ENCODE results near the gene NT5DC4. TPM values are rescaled to one million over a fixed set of nuclear protein-coding genes. Genes with fewer than 3 reads are reported as not detected.

The NT5DC4 gene
- total RNA-seq, 1 experiment from 2014 or later: 0.22 TPM

GRCh38 chr2:112787294-112787693, 66.5 kb downstream of the NT5DC4 start:
- ATAC-seq (no peak), DNase-seq (ENCODE audit: low read depth, low spot score) (no peak)
- POLR2A ChIA-PET: no interaction called here
- Histone ChIP-seq H3K4me1 (ENCODE audit: control insufficient read depth in 1 of 2, insufficient read depth in 2 of 2, low read length in 2 of 2) (peaks cover 0 to 10% of the 10 kb centered on the region in 2 experiments; a peak in 2 of 4 replicates), H2AFZ (ENCODE audit: low read depth, low read length, poor library complexity, severe bottlenecking) (no peak overlapping the region), H3K4me3 (replicated peaks in 1 of 2; ENCODE audit: low read depth in 1 of 2, low read length in 2 of 2) (no peak overlapping the region), H3K27me3 (ENCODE audit: insufficient read depth, low read length) (no peaks in the 10 kb centered on the region), H3K9ac (ENCODE audit: low read length) (no peak overlapping the region), H3K9me3 (ENCODE audit: control insufficient read depth in 1 of 2, insufficient read depth in 1 of 2, low read depth in 1 of 2, low read length in 2 of 2) (no peaks in the 10 kb centered on the region), H4K20me1 (ENCODE audit: insufficient read depth) (no peaks in the 10 kb centered on the region), H3K79me2 (ENCODE audit: insufficient read depth, low read length) (no peaks in the 10 kb centered on the region), H3K36me3 (ENCODE audit: control insufficient read depth in 1 of 2, insufficient read depth in 2 of 2, low read length in 2 of 2) (no peaks in the 10 kb centered on the region), H3K9me2 (ENCODE audit: insufficient read depth) (no peaks in the 10 kb centered on the region), H3K27ac (ENCODE audit: low read depth, low read length) (no peak overlapping the region), H3K4me2 (ENCODE audit: low read length) (no peak overlapping the region)
- CTCF ChIA-PET: interaction anchor here (1.3 kb wide), 1 partner anchor 154 kb away, joined by 3 read pairs; no protein-coding TSS in a partner anchor
- no peak for TF ChIP-seq EZH2phosphoT487 (IDR thresholded peaks at IDR 0.05; ENCODE audit: borderline replicate concordance)
- TF ChIP-seq POLR2AphosphoS5 (IDR thresholded peaks at IDR 0.05; ENCODE audit: low read depth, low read length): no peak
- TF ChIP-seq ZNF274 (IDR thresholded peaks at IDR 0.05; ENCODE audit: low read depth, low read length): no peak
- TF ChIP-seq ELF1 (IDR thresholded peaks at IDR 0.05; ENCODE audit: borderline replicate concordance, low read depth): no peak
- TF ChIP-seq FOSL1 (IDR thresholded peaks at IDR 0.05; ENCODE audit: low read depth): no peak
- no peak for TF ChIP-seq POLR2A (IDR thresholded peaks at IDR 0.05; ENCODE audit: borderline replicate concordance, extremely low read depth, insufficient read depth, insufficient read length)
- no peak for TF ChIP-seq ZBTB33 (IDR thresholded peaks at IDR 0.05; ENCODE audit: extremely low read depth, insufficient replicate concordance, low read length)
- no peak for TF ChIP-seq MAX (IDR thresholded peaks at IDR 0.05)
- no peak for TF ChIP-seq CTCF (IDR thresholded peaks at IDR 0.05 in 2 of 3, conservative IDR thresholded peaks at IDR 0.05 in 1 of 3; ENCODE audit: borderline replicate concordance in 1 of 3, insufficient read depth in 1 of 3, low read depth in 2 of 3, low read length in 2 of 3)
- no peak for TF ChIP-seq CBX3 (IDR thresholded peaks at IDR 0.05; ENCODE audit: low read depth)
- no peak for TF ChIP-seq SP1 (IDR thresholded peaks at IDR 0.05; ENCODE audit: low read depth)
- no peak for TF ChIP-seq RAD21 (IDR thresholded peaks at IDR 0.05; ENCODE audit: low read depth)
- TF ChIP-seq ATF3 (IDR thresholded peaks at IDR 0.05): no peak
- TF ChIP-seq ZFX (IDR thresholded peaks at IDR 0.05): no peak
- BruUV-seq (replicated peaks): no TSS peak
- RAD21 ChIA-PET (ENCODE audit: low non-redundant PET in 1 of 2, low total read pairs in 2 of 2, uncharacterized antibody in 2 of 2, unreplicated experiment in 2 of 2): no interaction called here
- intact Hi-C loops (cut with micrococcal nuclease): no loop called here
